HG03064 (cell line): ENCODE data around the gene RHOJ.

Experiments
- ATAC-seq: cut with Tn5 transposase; IDR thresholded peaks from one replicate; pipeline ENCODE4 v1.9.1; 2021; ENCODE audit warnings: low read depth; ENCODE audit not compliant: unreplicated experiment

RHOJ gene

DNA sequence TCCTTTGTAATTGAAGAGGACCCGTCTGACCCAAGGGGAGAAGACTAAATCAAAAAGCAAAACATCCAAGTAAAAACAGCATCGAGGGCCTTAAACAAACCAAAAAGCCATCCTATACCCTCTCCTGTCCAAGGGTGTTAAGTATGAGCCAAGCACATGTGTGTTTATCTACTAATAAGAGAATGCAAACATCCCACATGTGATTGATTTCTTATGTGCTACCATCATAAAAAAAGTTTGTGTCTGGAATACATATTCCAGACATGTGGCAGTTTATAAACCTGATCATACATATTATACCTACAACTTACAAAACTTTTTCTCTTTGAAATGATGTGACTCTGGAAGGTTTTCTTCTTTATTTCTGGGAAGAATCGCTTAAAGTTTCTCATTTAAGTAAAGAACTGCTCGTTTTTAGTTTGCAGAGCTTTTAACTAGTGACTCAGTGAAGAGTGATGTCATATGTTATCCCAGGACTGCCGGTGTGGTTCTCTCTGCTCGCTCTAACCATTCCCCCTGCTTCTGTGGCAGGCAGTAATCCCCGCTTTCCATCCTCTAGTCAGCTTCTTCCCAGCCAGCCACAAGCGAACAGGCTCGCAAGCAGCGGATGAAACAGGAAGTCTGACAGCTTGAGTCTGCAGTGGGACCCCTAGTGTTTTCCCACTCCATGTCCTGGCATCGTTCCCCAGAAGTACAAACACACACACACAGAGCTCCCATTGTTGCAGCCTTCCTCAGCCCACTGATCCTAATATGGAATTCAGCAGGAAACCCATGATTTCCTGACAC is 431 bp upstream of the RHOJ start:
- no peak for ATAC-seq

DNA sequence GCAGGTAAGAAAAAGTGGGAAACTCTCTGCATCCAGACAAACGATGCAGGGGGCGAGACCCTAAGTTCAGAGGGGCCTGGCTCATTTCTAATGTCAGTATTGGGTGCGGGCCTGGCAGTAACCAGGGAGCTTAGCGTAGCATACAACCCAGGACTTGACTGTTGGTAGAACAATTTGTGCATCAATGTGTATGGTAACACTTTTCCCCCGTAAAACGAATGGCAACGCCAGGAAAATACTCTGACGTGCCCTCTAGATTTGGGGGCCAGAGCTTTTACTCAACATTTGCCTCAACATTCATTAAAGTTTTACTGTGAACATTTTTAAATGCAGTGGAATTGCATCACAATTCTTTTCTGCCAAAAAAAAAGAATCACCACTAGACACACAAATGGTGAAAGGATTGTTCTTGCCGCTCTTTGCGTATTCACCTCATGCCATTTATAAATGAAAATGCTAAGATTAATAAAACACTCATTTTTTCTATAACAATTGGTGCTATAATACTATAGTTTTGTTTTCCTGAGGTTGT is 867 bp downstream of the RHOJ start:
- ATAC-seq: no peak

DNA sequence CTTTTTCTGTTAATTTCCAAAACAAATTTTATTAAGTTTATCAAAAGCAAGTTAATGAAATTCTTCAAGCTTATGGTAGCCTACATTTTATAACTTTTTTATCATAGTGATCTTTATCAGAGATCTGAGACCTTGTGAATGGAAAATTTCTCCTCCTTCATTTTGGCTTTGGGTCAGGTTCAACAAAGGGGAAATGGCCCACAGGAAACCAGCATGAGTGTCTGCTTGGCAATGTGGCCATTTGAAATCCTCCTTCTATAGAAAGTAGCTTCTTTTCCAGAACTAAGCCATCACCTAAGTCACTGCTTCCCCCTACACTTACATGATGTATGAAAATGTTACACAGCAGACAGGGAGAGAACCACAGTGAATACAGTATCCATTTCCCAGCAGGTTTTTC is 1.6 kb downstream of the RHOJ start:
- no peak for ATAC-seq

DNA sequence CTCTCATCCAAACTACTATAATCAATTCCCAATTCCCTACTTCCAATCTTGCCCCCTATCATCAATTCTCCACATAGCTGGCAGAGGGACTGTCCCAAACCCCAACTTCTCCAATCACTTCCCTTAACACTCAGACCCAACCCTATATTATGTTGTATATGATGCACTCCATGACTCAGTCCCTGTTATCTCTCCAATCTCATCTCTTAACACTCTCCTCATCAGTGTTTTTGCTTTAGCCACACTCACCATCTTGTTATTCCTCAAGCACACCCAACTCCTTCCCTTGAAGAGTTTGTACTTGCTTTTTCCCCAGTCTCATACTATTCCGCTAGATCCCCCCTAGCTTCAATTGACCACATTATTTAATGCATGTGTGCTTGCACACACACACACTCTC is 4.9 kb downstream of the RHOJ start:
- no peak for ATAC-seq

DNA sequence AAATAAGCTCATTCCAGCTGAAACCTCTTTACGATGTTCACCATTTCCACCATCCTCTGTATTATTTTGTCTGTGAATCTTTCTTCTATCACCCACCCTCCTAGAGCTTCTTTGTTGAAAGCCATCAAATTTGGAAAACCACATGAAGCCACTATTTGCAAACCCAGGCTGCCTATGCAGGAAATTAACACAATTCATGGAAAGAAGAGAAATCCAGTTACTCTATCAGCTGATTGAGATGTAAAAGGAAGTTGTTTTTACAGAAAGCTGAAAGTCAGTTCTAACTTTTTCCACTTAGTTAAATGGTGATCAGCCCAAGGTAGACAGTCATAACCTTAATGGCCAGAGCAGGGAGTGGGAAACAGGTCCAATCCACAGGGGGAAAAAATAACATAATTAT is 6.6 kb downstream of the RHOJ start:
- ATAC-seq: no peak

DNA sequence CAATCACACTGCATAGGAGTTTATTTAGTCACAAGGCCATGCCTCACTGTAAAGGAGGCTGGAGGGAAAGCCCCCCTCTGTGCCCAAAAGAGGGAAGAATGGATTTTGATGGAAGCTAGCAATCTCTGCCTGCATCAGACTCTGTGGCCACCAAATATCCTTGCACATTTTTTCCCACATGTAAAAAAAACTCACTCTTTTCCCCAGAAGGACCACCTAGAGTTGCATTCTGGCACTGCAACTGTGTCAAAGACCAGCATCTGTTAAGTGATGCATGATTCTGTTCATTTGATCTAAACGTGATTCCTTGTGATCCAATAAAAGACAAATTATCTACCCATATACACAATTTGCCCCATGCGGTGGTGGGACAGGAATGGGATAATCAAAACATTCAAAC is 8.0 kb downstream of the RHOJ start:
- ATAC-seq: no peak

DNA sequence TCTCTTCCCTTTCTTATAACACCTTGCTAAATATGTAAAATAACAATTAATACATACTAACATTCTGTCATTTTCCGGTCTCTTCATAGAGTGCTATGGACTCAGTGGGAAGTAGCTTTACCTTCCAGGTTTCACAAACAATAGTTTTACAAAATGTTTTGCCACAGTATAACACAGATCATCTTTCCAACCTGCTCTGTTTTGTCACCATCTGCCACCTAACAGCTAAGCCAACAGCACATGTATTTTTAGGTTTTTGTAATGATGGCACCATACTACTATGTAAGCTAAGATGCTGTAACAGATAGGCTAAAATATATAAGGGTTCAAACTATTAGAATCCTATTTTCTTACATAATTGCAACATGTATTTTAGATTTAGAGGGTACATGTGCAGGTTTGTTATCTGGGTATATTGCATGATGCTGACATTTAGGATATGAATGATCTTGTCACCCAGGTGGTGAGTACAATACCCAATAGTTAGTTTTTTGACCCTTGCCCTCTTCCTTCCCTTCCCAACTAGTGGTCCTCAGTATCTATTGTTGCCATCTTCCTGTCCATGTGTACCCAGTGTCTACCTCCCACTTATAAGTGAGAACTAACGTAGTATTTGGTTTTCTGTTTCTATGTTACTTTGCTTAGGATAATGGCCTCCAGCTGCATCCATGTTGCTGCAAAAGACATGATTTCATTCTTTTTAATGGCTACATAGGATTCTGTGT is 8.7 kb downstream of the RHOJ start:
- no peak for ATAC-seq

DNA sequence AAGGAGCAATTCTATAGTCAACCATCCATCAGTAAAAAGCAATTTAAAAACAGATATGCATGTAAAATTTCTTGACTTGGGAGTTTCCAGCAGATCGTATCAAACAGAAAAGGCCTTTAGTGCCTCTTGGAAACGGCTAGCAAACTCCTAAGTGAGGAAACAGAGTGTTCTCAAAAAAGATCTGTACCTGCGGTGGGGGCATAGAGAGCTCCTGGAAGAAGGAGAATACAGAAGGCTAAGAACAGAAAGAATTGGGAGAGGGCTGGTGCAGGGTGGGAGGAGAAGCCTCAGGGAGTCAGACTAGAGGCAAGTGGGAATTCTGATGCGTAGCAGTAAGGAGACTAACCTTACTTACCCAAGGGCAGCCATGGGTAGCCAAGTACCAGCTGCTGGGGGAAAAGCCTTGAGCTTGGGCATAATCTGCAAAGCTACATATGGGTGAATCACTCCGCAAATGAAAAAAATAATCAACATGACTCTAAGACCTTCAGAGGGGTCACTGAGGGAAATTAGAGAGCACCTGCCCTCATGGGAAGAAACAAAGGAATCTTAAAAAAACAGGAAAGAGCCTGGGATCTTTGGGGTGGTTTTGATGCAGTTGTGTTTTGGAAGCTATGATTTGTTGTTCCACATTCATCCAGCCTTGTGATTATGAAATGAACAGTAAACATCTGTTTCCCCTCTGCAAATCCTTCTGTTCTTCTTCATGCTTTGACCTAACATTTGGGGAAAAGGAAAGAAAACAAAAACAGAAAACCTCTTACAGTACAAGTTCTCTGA is 10.4 kb downstream of the RHOJ start:
- ATAC-seq: no peak

DNA sequence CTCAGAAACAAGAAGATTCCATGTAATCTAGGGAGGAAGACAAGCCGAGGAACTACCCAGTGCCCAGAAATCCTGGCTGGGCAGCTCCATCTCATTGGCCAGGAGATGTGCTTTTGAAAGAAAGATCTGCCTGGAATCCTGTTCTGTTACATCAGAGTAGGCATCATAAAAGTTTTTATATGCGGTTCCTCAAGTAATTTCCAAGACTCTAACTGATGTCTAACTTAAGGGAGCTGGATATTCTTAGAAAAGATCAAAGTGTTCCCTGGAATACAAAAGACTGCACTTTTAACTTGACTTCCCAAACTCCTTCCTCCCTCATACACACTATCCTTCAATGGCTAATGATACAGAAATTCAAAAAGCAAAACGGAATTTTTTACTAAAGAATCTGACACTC is 16.3 kb downstream of the RHOJ start:
- no peak for ATAC-seq

DNA sequence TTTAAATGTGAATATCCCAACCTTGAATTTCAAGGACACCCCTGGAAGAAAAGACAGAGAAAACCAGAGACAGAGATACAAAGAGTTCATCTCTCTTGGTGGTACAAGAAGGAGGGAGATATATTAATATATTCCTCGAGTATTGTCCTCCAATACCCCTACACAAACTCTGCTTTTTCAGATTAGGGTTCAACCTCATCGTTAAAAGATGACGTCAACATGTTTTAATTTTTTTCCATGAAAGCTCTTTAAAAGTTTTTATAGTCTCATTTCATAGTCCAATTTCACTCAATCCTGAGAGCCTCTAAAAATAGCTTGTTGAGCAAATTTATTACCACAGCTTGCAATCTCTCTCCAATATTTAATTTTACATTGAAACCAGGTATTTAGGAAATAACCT is 19.4 kb downstream of the RHOJ start:
- ATAC-seq: no peak

DNA sequence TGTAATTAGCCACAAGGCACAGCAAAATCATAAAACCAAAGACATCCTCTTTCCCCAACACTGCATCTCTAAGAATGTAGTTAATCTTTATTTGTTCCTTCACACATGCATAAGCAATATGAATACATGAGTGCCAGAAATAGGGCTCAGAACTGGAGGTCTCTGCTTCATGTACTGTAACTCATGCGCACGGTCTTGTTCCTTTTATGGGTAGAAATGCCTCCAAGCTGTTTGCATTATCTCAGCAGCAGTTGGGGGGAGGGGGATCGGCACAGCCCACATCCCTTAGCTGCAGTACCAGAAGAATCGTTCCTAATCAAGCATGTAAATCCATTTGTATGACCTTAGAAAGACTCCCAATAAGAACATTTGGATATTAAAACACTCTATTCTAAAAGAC is 20.0 kb downstream of the RHOJ start:
- ATAC-seq: no peak

DNA sequence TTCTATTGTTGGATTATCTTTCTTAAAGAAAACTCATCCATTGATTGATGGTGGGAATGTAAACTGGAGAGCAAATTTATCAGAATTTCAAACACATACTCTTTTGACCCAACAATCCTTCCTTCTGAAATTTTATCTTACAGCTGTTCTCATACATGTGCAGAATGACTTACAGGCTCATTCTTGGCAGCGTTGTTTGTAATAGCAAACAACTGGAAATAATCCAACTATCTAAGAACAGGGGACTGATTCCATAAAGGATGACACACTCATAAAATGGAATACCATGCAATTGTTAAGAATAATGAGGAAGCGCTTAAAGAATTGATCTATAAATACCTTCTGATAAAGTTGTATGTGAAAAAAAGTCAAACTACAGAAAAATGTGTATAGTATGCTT is 24.0 kb downstream of the RHOJ start:
- ATAC-seq: no peak

DNA sequence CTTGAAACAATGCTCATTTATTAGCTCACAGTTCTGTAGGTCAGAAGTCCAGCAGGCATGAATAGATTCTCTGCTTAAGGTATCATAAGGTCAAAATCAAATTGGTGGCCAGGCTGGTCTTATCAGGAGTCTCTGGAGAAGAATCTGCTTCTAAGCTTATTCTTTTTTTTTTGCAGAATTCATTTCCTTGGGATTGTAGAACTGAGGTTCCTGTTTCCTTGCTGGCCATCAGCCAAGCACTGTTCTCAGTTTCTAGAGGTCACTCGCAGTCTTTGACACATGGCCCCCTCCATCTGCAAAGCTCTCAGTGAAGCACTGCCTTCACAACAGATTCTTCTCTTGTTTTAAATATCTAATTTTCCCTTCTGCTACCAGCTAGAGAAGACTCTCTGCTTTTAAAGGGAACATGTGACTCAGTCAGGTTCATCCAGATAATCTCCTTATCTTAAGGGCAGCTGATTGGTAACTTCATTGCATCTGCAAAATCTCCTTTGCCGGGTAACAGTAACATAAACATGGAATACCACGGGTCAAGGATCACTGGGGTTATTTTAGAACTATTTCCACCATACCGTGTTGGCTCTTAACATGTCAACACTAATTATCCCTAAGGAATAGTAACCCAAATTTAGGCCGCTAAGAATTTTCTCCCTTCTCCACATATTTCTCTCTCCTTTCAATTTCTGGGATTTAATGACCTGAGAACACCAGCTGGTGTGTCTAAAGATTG is 25.3 kb downstream of the RHOJ start:
- no peak for ATAC-seq

DNA sequence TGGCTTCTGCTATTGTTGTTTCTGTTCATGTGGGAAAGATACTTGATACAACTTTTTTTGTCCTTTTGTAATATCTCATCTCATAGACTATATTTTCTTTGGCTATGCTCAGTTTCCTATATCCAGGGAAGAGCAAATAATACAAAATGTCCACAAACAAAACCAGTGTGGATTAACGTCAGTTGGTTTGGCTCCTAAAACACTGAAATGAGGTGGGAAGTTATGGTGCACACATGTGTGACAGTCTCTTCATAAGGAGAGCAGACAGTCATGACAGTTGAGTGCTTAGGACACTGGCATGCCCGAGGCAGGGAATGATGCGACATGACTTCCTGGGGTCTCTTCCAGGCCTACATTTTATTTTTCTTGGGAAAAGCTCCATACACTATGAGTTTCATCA is 27.5 kb downstream of the RHOJ start:
- ATAC-seq: no peak

DNA sequence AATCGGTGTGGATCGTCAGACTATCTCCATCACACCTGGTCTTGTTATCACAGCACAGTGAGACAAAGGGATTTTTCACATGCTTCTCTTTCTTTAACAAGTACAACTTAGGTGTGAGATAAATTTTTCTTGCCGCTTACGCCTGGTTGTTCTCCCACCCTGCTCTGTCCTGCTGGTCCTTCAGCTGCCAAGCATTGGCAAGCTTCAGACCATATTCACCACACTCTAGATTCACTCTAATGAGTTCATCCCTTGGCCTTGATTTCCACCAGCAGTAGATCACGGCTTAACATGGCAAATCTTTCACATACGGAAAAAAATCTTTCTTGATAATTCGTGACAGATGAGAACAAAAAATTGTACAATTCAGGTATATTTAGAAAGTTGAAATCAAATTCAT is 33.5 kb downstream of the RHOJ start:
- no peak for ATAC-seq

DNA sequence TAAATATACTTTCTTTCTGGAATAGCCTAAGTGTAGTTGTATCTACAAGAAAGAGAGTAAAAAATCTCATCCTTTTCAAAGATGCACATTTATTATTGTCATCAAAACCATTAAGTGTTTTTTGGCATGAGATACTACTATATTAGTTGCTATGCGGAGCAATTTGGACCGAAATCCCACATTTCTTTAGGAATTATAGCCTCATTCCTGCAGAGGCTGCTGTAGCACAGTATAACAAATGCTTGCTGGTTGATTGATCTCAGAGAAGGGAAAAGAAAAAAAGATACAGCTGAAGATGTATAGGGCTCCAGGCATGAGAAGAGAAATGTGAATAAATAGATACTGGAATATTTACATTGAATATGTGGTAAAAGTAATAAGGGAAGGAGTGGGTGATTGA is 36.0 kb downstream of the RHOJ start:
- ATAC-seq: no peak

DNA sequence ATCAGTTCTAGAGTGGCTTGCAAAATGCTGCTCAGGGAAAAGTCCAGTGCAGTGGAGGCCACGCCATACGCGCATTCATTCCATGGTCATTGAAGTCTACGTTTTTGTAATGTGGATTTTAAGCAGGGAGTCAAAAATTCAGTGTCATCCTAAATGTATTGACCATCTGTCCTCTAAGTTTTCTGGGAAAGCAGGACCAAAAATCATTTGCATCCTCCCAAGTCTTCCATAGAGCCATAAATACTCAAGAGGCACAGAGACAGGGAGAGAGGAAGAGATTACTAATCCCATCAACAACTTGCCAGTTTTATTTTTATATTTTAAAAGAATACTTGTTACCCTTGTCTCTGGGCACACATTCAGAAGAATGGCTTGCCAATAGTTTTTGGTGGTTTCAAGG is 36.9 kb downstream of the RHOJ start:
- ATAC-seq: no peak

DNA sequence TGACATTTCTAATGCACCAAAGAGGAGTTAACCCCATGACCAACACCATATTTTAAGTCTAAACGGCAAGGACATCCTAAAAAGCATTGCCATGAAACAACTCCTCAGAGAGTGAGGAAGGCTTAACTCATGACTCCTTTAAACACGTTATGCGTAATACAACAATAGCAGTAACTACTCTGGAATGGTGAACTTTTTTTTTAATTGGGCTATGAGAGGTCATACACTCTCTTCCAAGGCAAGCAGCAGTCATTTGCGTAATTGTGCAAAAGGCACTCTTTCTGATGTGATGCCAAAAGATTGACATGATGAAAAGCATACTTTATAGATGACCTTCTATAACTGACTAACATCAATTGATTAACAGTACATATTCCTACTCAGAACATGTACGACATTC is 39.4 kb downstream of the RHOJ start:
- no peak for ATAC-seq

DNA sequence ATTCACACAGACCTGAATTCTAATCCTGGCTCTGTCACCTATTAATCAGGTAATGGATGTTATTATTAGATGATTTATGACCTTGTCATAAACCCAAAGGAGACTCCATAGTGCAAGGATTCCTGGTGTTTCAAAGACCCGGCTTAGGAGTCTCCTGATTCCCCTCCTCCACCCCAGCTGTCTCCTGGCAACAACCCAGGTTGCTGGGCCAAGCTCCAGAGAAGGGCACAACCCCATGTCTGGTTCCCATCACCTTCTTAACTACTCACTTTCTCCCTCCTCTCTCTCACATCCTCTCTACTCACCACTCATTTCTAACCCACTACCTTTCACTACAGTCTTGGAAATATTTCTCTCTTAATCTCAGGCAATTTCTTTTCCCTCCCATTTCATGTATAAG is 41.6 kb downstream of the RHOJ start:
- no peak for ATAC-seq

DNA sequence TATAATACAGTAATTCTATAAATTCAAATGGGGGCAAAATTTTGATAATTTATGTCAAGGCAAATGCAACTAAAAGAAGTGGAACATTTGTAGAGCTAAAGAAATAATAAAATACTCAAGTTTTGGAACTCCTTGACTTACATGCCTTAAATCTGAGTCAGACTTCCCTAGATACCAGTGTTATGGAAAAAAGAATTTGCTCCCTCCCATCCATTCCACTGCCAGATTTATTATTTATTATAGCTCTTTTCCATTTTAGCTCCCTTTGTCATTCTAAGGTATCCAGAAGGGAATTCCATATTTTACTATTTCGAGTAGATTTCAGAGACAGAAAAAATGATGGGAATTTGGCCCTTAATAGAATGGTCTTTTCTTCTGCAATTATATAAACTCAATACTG is 44.0 kb downstream of the RHOJ start:
- ATAC-seq: no peak

DNA sequence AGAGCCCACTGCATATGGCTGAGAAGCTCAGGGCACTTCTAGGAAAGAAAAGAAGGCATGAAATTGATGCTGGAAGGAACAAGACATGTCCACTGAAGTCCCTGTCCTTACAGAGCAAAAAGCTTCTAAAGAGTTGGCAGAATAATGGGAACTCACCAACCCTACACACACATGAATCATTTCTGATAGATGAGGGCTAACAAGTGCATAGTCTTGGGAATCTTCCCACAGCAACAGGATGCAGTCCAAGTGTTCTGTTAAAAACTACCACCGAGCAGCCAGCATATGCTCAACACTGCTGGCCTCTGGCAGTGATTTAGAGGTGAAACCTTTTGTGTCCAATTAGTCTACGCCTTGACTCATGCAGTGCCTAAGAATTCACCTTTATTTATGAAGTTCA is 44.8 kb downstream of the RHOJ start:
- no peak for ATAC-seq
